ENCODE data around the gene SAMD4A. TPM values are rescaled to one million over a fixed set of nuclear protein-coding genes. Genes with fewer than 3 reads are reported as not detected.
A peak's percentile ranks its signal among the peaks of the same experiment; 100 is the strongest.

The SAMD4A gene
- total RNA-seq, 1 experiment from 2014 or later = 9.6 TPM

DNA sequence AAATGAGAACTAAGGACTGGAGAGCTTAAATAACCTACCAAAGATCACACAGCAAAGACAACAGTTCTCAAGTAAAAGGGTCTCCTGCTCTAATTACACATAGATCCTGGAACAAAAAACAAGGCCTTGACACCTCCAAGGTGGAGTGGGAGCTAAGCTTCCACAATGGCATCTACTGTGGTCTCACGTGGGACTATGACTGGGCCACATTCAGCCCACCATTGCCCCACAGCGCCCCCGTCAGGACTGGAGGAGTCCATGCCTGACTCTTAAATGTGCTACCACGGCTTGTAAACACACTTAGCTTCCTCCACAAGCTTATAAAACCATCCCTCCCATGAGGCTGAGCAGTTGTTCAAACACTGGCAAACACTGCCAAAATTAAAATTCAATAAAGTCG, 247.1 kb downstream of the SAMD4A start:
- Histone ChIP-seq H2BK12ac (ENCODE audit: insufficient read length, low read depth, low read length) (no peak overlapping the region), H3K79me1 (ENCODE audit: insufficient read depth, low read depth, low read length, poor library complexity, severe bottlenecking) (no peaks in the 10 kb centered on the region), H3K18ac (ENCODE audit: insufficient read length, low read depth, low read length) (no peak overlapping the region), H3K4me1 (ENCODE audit: insufficient read depth, low read length) (no peaks in the 10 kb centered on the region), H2BK5ac (ENCODE audit: insufficient read length, low read length) (no peak overlapping the region), H4K20me1 (ENCODE audit: control insufficient read depth, insufficient read depth, insufficient read length) (no peaks in the 10 kb centered on the region), H3K23ac (ENCODE audit: insufficient read length, low read depth, low read length) (no peak overlapping the region), H2BK120ac (ENCODE audit: low read depth, low read length, poor library complexity, severe bottlenecking) (no peak overlapping the region), H4K5ac (ENCODE audit: insufficient read length, low read depth, low read length) (no peak overlapping the region), H3K79me2 (ENCODE audit: insufficient read depth, low read length) (no peaks in the 10 kb centered on the region), H3K9me3 (ENCODE audit: control insufficient read depth, low read depth, low read length) (no peaks in the 10 kb centered on the region), H2AK5ac (ENCODE audit: insufficient read length, low read length) (no peak overlapping the region), H3K23me2 (ENCODE audit: insufficient read length, low read depth, low read length, poor library complexity, severe bottlenecking) (no peaks in the 10 kb centered on the region), H3K56ac (ENCODE audit: insufficient read length, low read depth, low read length) (no peak overlapping the region), H2AFZ (ENCODE audit: low read length) (no peak overlapping the region), H3K9ac (ENCODE audit: extremely low read depth, insufficient read length, low read length) (no peak overlapping the region), H3K27me3 (ENCODE audit: insufficient read depth, low read length) (no peaks in the 10 kb centered on the region), H2BK20ac (ENCODE audit: low read depth, low read length, poor library complexity, severe bottlenecking) (no peak overlapping the region), H3T11ph (ENCODE audit: low read length) (no peak overlapping the region), H3K4me2 (ENCODE audit: insufficient read depth, insufficient read length, low read length) (no peak overlapping the region), H2BK15ac (ENCODE audit: low read depth, low read length) (no peak overlapping the region), H3K27ac (ENCODE audit: insufficient read length, low read depth, low read length) (no peak overlapping the region), H3K14ac (ENCODE audit: insufficient read depth, low read length) (no peak overlapping the region), H3K4ac (ENCODE audit: low read depth, low read length) (no peak overlapping the region), H4K91ac (ENCODE audit: insufficient read length, low read depth, low read length) (no peak overlapping the region), H4K8ac (replicated peaks; ENCODE audit: insufficient read length, low read depth, low read length) (no peak overlapping the region)
- Mint-ChIP-seq H3K4me1 (peaks cover 3 to 4% of the 10 kb centered on the region in 2 experiments; a peak in 3 of 4 replicates), H3K4me3 (no peak overlapping the region), H3K27ac (no peak overlapping the region), H3K36me3 (ENCODE audit: insufficient read depth in 1 of 3, low read depth in 3 of 3) (no peaks in the 10 kb centered on the region; a peak in 1 of 7 replicates), H3K9me3 (peaks cover 0 to 4% of the 10 kb centered on the region in 2 experiments; a peak in 1 of 5 replicates), H3K27me3 (ENCODE audit: low read depth) (peaks cover 7% of the 10 kb centered on the region; the same call in 1 of the 2 replicates)
- DNase-seq = peak; percentile 53
- no CpG with 5 or more reads among the region's 5 CpGs for WGBS (ENCODE audit: extremely low coverage, insufficient read length, low lambda C conversion rate)
- TF ChIP-seq, protein P1, sequence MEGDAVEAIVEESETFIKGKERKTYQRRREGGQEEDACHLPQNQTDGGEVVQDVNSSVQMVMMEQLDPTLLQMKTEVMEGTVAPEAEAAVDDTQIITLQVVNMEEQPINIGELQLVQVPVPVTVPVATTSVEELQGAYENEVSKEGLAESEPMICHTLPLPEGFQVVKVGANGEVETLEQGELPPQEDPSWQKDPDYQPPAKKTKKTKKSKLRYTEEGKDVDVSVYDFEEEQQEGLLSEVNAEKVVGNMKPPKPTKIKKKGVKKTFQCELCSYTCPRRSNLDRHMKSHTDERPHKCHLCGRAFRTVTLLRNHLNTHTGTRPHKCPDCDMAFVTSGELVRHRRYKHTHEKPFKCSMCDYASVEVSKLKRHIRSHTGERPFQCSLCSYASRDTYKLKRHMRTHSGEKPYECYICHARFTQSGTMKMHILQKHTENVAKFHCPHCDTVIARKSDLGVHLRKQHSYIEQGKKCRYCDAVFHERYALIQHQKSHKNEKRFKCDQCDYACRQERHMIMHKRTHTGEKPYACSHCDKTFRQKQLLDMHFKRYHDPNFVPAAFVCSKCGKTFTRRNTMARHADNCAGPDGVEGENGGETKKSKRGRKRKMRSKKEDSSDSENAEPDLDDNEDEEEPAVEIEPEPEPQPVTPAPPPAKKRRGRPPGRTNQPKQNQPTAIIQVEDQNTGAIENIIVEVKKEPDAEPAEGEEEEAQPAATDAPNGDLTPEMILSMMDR (conservative IDR thresholded peaks at IDR 0.05) = peak; percentile 62
